HepG2 (cell line): ENCODE data around the gene DNAJC12. TPM values are rescaled to one million over a fixed set of nuclear protein-coding genes. Genes with fewer than 3 reads are reported as not detected.

Experiments
- BHLHE40 ChIP-seq: IDR thresholded peaks from 2 replicates; pipeline ENCODE4 v1.6.1; 2011; ENCODE audit warnings: low read length, improper control_type of control experiment
- NFIC ChIP-seq: IDR thresholded peaks from 2 replicates; pipeline ENCODE4 v1.6.1; 2012; ENCODE audit warnings: mild to moderate bottlenecking, low read length, inconsistent platforms
- ZIK1 ChIP-seq: sonication (generic); formaldehyde crosslinking; IDR thresholded peaks from 2 replicates; pipeline ENCODE4 v1.5.0; 2020; ENCODE audit warnings: mild to moderate bottlenecking, low read depth, missing genetic modification reagents, borderline replicate concordance
- ZNF264 ChIP-seq: sonication (generic); formaldehyde crosslinking; IDR thresholded peaks from 2 replicates; pipeline ENCODE4 v1.4.0; 2020; ENCODE audit warnings: missing genetic modification reagents
- ZSCAN21 ChIP-seq: sonication (generic); formaldehyde crosslinking; IDR thresholded peaks from 2 replicates; pipeline ENCODE4 v1.8.0; 2022; ENCODE audit warnings: mild to moderate bottlenecking, missing genetic modification reagents, moderate library complexity, borderline replicate concordance
- polyA plus RNA-seq, 8 experiments: library from polyadenylated mRNA; depleted of rRNA in 3 of 8; stranded (reverse) in 7 of 8; unstranded in 1 of 8; fragments of >200 nt; fragmentation: Illumina TruSeq in 4 of 8; extraction: Trizol in 4 of 8; gene quantifications; 2 replicates each; pipeline versions ENCODE4 v1.2.1 to v1.2.3, GENCODE V29; 2011 to 2016; ENCODE audit warnings: low read depth in 4 of 8, missing spikeins in 1 of 8, mixed read lengths in 1 of 8; ENCODE audit not compliant: insufficient read depth in 1 of 8
- total RNA-seq, 5 experiments: library from RNA; depleted of rRNA; stranded (reverse); fragments of >200 nt; fragmentation: Illumina TruSeq; extraction: Trizol; gene quantifications; 2 replicates each; pipeline ENCODE4 v1.2.3, GENCODE V29; 2016; ENCODE audit warnings: low read depth in 1 of 5
- TF ChIP-seq, protein P1 (sequence below): sonication (generic); formaldehyde crosslinking; IDR thresholded peaks from 2 replicates; pipeline ENCODE4 v1.9.0; 2021; ENCODE audit warnings: missing genetic modification reagents, mild to moderate bottlenecking, borderline replicate concordance
- TF ChIP-seq, protein P2 (sequence below): sonication (generic); formaldehyde crosslinking; IDR thresholded peaks from 2 replicates; pipeline ENCODE4 v1.4.0; 2020; ENCODE audit warnings: missing genetic modification reagents
- TF ChIP-seq, protein P3 (sequence below): IDR thresholded peaks from 2 replicates; pipeline ENCODE4 v1.6.1; 2016; ENCODE audit warnings: missing biosample characterization, missing genetic modification reagents, low read depth
- TF ChIP-seq, protein P4 (sequence below): sonication (generic); formaldehyde crosslinking; IDR thresholded peaks from 2 replicates; pipeline ENCODE4 v1.4.0; 2020; ENCODE audit warnings: mild to moderate bottlenecking, missing genetic modification reagents
- TF ChIP-seq, protein P5 (sequence below), 2 experiments: IDR thresholded peaks; 2 replicates each; pipeline ENCODE4 v1.6.1; 2011 to 2012; ENCODE audit warnings: low read length in 2 of 2, borderline replicate concordance in 1 of 2, low read depth in 1 of 2, mild to moderate bottlenecking in 1 of 2, moderate library complexity in 1 of 2
- TF ChIP-seq, protein P6 (sequence below): sonication (generic); formaldehyde crosslinking; conservative IDR thresholded peaks from 2 replicates; pipeline ENCODE4 v1.4.0; 2020; ENCODE audit warnings: mild to moderate bottlenecking, missing genetic modification reagents, moderate library complexity
- TF ChIP-seq, protein P7 (sequence below): sonication (generic); formaldehyde crosslinking; IDR thresholded peaks from 2 replicates; pipeline ENCODE4 v1.4.0; 2020; ENCODE audit warnings: mild to moderate bottlenecking, missing genetic modification reagents, borderline replicate concordance

The DNAJC12 gene
- total and polyA plus RNA-seq, 2 of the 13 experiments (the other 11 are each of a cell fraction or from before 2014, with no cell fraction given): 11.6 to 43.9 TPM

DNA sequence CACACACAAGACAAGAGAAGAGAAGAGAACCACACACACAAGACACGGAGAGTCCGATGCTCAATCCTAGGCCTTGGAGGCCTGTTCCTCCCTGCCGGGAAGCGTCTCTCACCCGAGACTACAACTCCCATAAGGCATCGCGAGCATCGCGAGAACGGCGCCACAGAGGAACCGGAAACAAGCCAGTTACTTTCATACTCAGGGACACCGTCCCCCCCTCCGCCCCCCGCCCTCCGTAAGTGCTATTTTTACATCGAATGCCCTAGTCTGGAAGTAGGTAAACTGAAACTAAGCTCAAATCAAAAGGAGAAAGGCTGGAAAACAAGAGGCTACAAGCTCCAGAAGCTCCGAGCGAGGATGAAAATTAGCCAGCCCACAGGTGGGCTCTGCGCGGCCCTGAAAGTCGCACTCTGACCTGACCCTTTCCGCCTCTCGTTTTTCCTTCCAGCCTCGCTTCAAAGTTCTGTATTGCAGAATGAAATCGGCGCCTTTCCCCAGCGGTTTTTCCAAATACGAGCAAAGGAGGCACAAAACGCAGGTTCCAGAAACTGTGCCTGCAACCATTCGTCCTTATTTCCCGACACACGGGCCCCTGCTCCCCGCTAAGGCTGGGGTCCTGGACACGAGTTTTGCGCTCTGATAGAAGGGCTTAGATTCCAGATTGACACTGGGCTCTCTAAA lies 11.5 kb upstream of the DNAJC12 start (continued):
- TF ChIP-seq, protein P1, sequence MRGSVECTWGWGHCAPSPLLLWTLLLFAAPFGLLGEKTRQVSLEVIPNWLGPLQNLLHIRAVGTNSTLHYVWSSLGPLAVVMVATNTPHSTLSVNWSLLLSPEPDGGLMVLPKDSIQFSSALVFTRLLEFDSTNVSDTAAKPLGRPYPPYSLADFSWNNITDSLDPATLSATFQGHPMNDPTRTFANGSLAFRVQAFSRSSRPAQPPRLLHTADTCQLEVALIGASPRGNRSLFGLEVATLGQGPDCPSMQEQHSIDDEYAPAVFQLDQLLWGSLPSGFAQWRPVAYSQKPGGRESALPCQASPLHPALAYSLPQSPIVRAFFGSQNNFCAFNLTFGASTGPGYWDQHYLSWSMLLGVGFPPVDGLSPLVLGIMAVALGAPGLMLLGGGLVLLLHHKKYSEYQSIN (CRISPR knock-in tag): no peak
- TF ChIP-seq BHLHE40 (no peak; the same call in 1 of the 2 replicates), ZSCAN21 (CRISPR knock-in tag) (no peak), NFIC (0 out of 2 replicates have a peak, but pooled peaks have one; percentile 27), ZIK1 (no peak), ZNF264 (CRISPR knock-in tag) (no peak)
- TF ChIP-seq, protein P2, sequence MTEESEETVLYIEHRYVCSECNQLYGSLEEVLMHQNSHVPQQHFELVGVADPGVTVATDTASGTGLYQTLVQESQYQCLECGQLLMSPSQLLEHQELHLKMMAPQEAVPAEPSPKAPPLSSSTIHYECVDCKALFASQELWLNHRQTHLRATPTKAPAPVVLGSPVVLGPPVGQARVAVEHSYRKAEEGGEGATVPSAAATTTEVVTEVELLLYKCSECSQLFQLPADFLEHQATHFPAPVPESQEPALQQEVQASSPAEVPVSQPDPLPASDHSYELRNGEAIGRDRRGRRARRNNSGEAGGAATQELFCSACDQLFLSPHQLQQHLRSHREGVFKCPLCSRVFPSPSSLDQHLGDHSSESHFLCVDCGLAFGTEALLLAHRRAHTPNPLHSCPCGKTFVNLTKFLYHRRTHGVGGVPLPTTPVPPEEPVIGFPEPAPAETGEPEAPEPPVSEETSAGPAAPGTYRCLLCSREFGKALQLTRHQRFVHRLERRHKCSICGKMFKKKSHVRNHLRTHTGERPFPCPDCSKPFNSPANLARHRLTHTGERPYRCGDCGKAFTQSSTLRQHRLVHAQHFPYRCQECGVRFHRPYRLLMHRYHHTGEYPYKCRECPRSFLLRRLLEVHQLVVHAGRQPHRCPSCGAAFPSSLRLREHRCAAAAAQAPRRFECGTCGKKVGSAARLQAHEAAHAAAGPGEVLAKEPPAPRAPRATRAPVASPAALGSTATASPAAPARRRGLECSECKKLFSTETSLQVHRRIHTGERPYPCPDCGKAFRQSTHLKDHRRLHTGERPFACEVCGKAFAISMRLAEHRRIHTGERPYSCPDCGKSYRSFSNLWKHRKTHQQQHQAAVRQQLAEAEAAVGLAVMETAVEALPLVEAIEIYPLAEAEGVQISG: peak; percentile 92
- TF ChIP-seq, protein P3, sequence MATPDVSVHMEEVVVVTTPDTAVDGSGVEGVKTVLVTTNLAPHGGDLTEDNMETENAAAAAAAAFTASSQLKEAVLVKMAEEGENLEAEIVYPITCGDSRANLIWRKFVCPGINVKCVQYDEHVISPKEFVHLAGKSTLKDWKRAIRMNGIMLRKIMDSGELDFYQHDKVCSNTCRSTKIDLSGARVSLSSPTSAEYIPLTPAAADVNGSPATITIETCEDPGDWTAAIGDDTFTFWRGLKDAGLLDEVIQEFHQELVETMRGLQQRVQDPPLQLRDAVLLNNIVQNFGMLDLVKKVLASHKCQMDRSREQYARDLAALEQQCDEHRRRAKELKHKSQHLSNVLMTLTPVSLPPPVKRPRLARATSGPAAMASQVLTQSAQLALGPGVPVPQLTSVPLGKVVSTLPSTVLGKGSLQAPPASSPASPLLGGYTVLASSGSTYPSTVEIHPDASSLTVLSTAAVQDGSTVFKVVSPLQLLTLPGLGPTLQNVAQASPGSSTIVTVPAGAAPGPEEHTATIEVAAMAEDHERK (CRISPR knock-in tag): no peak
- TF ChIP-seq, protein P4, sequence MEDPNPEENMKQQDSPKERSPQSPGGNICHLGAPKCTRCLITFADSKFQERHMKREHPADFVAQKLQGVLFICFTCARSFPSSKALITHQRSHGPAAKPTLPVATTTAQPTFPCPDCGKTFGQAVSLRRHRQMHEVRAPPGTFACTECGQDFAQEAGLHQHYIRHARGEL (CRISPR knock-in tag): no peak
- TF ChIP-seq, protein P5, sequence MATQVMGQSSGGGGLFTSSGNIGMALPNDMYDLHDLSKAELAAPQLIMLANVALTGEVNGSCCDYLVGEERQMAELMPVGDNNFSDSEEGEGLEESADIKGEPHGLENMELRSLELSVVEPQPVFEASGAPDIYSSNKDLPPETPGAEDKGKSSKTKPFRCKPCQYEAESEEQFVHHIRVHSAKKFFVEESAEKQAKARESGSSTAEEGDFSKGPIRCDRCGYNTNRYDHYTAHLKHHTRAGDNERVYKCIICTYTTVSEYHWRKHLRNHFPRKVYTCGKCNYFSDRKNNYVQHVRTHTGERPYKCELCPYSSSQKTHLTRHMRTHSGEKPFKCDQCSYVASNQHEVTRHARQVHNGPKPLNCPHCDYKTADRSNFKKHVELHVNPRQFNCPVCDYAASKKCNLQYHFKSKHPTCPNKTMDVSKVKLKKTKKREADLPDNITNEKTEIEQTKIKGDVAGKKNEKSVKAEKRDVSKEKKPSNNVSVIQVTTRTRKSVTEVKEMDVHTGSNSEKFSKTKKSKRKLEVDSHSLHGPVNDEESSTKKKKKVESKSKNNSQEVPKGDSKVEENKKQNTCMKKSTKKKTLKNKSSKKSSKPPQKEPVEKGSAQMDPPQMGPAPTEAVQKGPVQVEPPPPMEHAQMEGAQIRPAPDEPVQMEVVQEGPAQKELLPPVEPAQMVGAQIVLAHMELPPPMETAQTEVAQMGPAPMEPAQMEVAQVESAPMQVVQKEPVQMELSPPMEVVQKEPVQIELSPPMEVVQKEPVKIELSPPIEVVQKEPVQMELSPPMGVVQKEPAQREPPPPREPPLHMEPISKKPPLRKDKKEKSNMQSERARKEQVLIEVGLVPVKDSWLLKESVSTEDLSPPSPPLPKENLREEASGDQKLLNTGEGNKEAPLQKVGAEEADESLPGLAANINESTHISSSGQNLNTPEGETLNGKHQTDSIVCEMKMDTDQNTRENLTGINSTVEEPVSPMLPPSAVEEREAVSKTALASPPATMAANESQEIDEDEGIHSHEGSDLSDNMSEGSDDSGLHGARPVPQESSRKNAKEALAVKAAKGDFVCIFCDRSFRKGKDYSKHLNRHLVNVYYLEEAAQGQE (IDR thresholded peaks at IDR 0.05; ENCODE audit: borderline replicate concordance in 1 of 2, low read depth in 1 of 2, low read length in 2 of 2): 0 out of 4 replicates have a peak, but pooled peaks of 1 of the 2 experiments have one; percentile 31
- TF ChIP-seq, protein P6, sequence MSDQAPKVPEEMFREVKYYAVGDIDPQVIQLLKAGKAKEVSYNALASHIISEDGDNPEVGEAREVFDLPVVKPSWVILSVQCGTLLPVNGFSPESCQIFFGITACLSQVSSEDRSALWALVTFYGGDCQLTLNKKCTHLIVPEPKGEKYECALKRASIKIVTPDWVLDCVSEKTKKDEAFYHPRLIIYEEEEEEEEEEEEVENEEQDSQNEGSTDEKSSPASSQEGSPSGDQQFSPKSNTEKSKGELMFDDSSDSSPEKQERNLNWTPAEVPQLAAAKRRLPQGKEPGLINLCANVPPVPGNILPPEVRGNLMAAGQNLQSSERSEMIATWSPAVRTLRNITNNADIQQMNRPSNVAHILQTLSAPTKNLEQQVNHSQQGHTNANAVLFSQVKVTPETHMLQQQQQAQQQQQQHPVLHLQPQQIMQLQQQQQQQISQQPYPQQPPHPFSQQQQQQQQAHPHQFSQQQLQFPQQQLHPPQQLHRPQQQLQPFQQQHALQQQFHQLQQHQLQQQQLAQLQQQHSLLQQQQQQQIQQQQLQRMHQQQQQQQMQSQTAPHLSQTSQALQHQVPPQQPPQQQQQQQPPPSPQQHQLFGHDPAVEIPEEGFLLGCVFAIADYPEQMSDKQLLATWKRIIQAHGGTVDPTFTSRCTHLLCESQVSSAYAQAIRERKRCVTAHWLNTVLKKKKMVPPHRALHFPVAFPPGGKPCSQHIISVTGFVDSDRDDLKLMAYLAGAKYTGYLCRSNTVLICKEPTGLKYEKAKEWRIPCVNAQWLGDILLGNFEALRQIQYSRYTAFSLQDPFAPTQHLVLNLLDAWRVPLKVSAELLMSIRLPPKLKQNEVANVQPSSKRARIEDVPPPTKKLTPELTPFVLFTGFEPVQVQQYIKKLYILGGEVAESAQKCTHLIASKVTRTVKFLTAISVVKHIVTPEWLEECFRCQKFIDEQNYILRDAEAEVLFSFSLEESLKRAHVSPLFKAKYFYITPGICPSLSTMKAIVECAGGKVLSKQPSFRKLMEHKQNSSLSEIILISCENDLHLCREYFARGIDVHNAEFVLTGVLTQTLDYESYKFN (CRISPR knock-in tag): peak; percentile 34
- TF ChIP-seq, protein P7, sequence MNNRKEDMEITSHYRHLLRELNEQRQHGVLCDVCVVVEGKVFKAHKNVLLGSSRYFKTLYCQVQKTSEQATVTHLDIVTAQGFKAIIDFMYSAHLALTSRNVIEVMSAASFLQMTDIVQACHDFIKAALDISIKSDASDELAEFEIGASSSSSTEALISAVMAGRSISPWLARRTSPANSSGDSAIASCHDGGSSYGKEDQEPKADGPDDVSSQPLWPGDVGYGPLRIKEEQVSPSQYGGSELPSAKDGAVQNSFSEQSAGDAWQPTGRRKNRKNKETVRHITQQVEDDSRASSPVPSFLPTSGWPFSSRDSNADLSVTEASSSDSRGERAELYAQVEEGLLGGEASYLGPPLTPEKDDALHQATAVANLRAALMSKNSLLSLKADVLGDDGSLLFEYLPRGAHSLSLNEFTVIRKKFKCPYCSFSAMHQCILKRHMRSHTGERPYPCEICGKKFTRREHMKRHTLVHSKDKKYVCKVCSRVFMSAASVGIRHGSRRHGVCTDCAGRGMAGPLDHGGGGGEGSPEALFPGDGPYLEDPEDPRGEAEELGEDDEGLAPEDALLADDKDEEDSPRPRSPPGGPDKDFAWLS (CRISPR knock-in tag): no peak
